DOHH2 (cell line): Measurements from ENCODE around the gene ABCA1.

ENCODE experiments used
- EZH2phosphoT487 ChIP-seq: fragments of 200-600 bp; sonication (generic); IDR thresholded peaks from 2 replicates; pipeline ENCODE4 v1.6.1; 2017; ENCODE audit warnings: borderline replicate concordance, mild to moderate bottlenecking, antibody characterized with exemption, low read length, moderate library complexity, mixed read lengths
- TF ChIP-seq, protein P1 (sequence below): fragments of 200-600 bp; sonication (generic); IDR thresholded peaks from one replicate; pipeline ENCODE4 v1.5.1; 2014; ENCODE audit warnings: antibody characterized with exemption, mild to moderate bottlenecking, low read depth, low read length; ENCODE audit not compliant: poor library complexity, severe bottlenecking

DNA sequence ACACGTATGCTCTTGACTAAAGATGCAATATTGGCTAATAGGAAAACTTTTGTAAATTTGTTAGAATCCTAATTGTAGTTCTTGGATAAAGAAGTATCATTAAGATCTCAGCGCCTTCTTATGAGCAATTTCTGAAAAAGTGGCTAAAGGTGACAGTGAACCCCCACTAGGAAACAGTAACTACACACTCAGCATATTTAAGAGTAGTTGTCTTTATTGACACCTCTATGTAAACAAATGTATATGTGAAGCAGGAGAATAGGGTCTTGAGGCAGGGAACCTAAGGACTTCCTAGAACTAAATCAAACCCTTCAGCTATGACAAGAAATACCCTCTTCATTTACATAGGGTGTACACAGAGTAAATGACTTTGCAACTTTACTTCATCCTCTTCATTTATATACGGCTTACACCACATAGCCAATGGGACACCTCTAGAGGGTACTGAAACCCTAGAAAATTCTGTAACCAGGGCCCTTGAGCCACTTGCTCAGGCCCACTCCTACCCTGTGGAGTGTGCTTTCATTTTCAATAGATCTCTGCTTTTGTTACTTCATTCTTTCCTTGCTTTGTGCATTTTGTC lies 177.7 kb downstream of the ABCA1 start:
- TF ChIP-seq, protein P1, sequence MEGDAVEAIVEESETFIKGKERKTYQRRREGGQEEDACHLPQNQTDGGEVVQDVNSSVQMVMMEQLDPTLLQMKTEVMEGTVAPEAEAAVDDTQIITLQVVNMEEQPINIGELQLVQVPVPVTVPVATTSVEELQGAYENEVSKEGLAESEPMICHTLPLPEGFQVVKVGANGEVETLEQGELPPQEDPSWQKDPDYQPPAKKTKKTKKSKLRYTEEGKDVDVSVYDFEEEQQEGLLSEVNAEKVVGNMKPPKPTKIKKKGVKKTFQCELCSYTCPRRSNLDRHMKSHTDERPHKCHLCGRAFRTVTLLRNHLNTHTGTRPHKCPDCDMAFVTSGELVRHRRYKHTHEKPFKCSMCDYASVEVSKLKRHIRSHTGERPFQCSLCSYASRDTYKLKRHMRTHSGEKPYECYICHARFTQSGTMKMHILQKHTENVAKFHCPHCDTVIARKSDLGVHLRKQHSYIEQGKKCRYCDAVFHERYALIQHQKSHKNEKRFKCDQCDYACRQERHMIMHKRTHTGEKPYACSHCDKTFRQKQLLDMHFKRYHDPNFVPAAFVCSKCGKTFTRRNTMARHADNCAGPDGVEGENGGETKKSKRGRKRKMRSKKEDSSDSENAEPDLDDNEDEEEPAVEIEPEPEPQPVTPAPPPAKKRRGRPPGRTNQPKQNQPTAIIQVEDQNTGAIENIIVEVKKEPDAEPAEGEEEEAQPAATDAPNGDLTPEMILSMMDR, result no peak
- TF ChIP-seq EZH2phosphoT487, result no peak
